Stimulated activated CD8-positive, alpha-beta memory T cell treated with anti-CD3 and anti-CD28 coated beads, Interleukin-4, amount 100 ng/mL, for 24 hours (primary cell): ENCODE results near the gene CRLF1.
A peak's percentile ranks its signal among the peaks of the same experiment; 100 is the strongest.
"Not testable (repeated sequence)": the region's sequence is repeated elsewhere in the genome, so short reads cannot be mapped to it uniquely, and the experiment has no call there.

ENCODE experiments used
- DNase-seq: peaks from one replicate; pipeline ENCODE4 v3.0.0-alpha.2; 2020; ENCODE audit warnings: low read depth

CRLF1 gene

GRCh38 chr19:18608805-18609716, 2.5 kb upstream of the CRLF1 start:
- no peak for DNase-seq

GRCh38 chr19:18608102-18608804, 1.7 kb upstream of the CRLF1 start:
- no peak for DNase-seq

GRCh38 chr19:18607226-18608101, 865 bp upstream of the CRLF1 start:
- no peak for DNase-seq

GRCh38 chr19:18605546-18606280, 886 bp downstream of the CRLF1 start:
- no peak for DNase-seq

- DNase-seq: no peak
Measured at GRCh38 chr19:18605196-18605545, 1.4 kb downstream of the CRLF1 start.

- DNase-seq: no peak
Measured at GRCh38 chr19:18604820-18605159, 1.8 kb downstream of the CRLF1 start.

- DNase-seq: no peak
Measured at GRCh38 chr19:18603958-18604819, 2.4 kb downstream of the CRLF1 start.

- no peak for DNase-seq
Measured at GRCh38 chr19:18603255-18603957, 3.2 kb downstream of the CRLF1 start.

GRCh38 chr19:18601875-18602274, 4.7 kb downstream of the CRLF1 start:
- no peak for DNase-seq

- not testable (repeated sequence) for DNase-seq
Measured at GRCh38 chr19:18600692-18601397, 5.8 kb downstream of the CRLF1 start.

GRCh38 chr19:18599485-18599884, 7.1 kb downstream of the CRLF1 start:
- DNase-seq: no peak

- no peak for DNase-seq
Measured at GRCh38 chr19:18597809-18598660, 8.6 kb downstream of the CRLF1 start.

GRCh38 chr19:18596752-18597157, 9.8 kb downstream of the CRLF1 start:
- no peak for DNase-seq

GRCh38 chr19:18595475-18595874, 11.1 kb downstream of the CRLF1 start:
- no peak for DNase-seq

- no peak for DNase-seq
Measured at GRCh38 chr19:18594824-18595373, 11.7 kb downstream of the CRLF1 start.

GRCh38 chr19:18594096-18594823, 12.3 kb downstream of the CRLF1 start:
- DNase-seq: peak; percentile 67

GRCh38 chr19:18593367-18594095, 13.1 kb downstream of the CRLF1 start:
- DNase-seq: no peak
